SK-N-SH (cell line): ENCODE measurements around the gene CD274. TPM values are rescaled to one million over a fixed set of nuclear protein-coding genes. Genes with fewer than 3 reads are reported as not detected.

Experiments
- CTCF ChIA-PET: fragments of 300-600, 350-600 bp; formaldehyde crosslinking; extraction: SDS; loops from one replicate; lab custom pipeline; 2021; lab: Yijun Ruan, JAX
- POLR2A ChIA-PET: fragments of 350-600 bp; sonication (Branson Sonifier 250); formaldehyde crosslinking; extraction: SDS; loops from one replicate; lab custom pipeline; 2020; ENCODE audit warnings: antibody characterized with exemption, inconsistent platforms; lab: Yijun Ruan, JAX
- DNase-seq: peaks from one replicate; pipeline ENCODE4 v3.0.0; 2012
- H2AFZ ChIP-seq: fragments of 200-600 bp; sonication (generic); 2 replicates; pipeline ENCODE4 v1.8.1; 2016; ENCODE audit warnings: antibody characterized with exemption, mild to moderate bottlenecking, low read depth
- H3F3A ChIP-seq: fragments of 200-600 bp; sonication (generic); replicated peaks from 2 replicates; pipeline ENCODE3; 2016; ENCODE audit warnings: antibody characterized with exemption, mild to moderate bottlenecking; ENCODE audit not compliant: insufficient read depth
- H3K27ac ChIP-seq, 2 experiments: fragments of 200-500 bp in 1 of 2; fragments of 200-600 bp in 1 of 2; sonication (Bioruptor generic) in 1 of 2; sonication (generic), shearing (Covaris generic) in 1 of 2; 2 replicates each; pipeline versions ENCODE4 v1.5.1 to v1.6.1; 2014 to 2016; ENCODE audit warnings: low read depth in 2 of 2, inconsistent platforms in 1 of 2, low read length in 1 of 2, mild to moderate bottlenecking in 1 of 2, mixed read lengths in 1 of 2
- H3K27me3 ChIP-seq: fragments of 200-600 bp; sonication (generic), shearing (Covaris generic); 2 replicates; pipeline ENCODE4 v1.6.1; 2016; ENCODE audit warnings: mixed run types; ENCODE audit not compliant: insufficient read depth
- H3K36me3 ChIP-seq, 2 experiments: fragments of 200-500 bp in 1 of 2; fragments of 200-600 bp in 1 of 2; sonication (Bioruptor generic) in 1 of 2; sonication (generic) in 1 of 2; replicated peaks in 1 of 2; 2 replicates each; pipeline versions ENCODE3 to v1.5.1; 2014 to 2016; ENCODE audit warnings: low read length in 1 of 2, mild to moderate bottlenecking in 1 of 2; ENCODE audit not compliant: insufficient read depth in 2 of 2, control insufficient read depth in 1 of 2
- H3K4me1 ChIP-seq, 2 experiments: fragments of 200-500 bp in 1 of 2; fragments of 200-600 bp in 1 of 2; sonication (Bioruptor generic) in 1 of 2; sonication (generic), shearing (Covaris generic) in 1 of 2; 2 replicates each; pipeline versions ENCODE4 v1.5.1 to v1.6.1; 2014 to 2016; ENCODE audit warnings: low read depth in 1 of 2, low read length in 1 of 2, mixed run types in 1 of 2; ENCODE audit not compliant: insufficient read depth in 2 of 2, control insufficient read depth in 1 of 2
- H3K4me2 ChIP-seq: fragments of 200-600 bp; sonication (generic), shearing (Covaris generic); 2 replicates; pipeline ENCODE4 v1.6.1; 2017; ENCODE audit warnings: mixed run types
- H3K4me3 ChIP-seq, 2 experiments: fragments of 200-500 bp in 1 of 2; fragments of 200-600 bp in 1 of 2; sonication (Bioruptor generic) in 1 of 2; sonication (generic), shearing (Covaris generic) in 1 of 2; 2 replicates each; pipeline versions ENCODE4 v1.5.1 to v1.8.1; 2014 to 2016; ENCODE audit warnings: low read depth in 2 of 2, inconsistent platforms in 1 of 2, low read length in 1 of 2, mild to moderate bottlenecking in 1 of 2, mixed read lengths in 1 of 2, moderate library complexity in 1 of 2
- H3K79me2 ChIP-seq: fragments of 200-600 bp; sonication (generic); 2 replicates; pipeline ENCODE4 v1.8.1; 2017; ENCODE audit warnings: mild to moderate bottlenecking; ENCODE audit not compliant: insufficient read depth
- H3K9ac ChIP-seq: fragments of 200-600 bp; sonication (generic); 2 replicates; pipeline ENCODE4 v1.6.1; 2017; ENCODE audit warnings: mixed run types
- H3K9me2 ChIP-seq: fragments of 200-600 bp; sonication (generic); 2 replicates; pipeline ENCODE4 v1.6.1; 2017; ENCODE audit warnings: mixed run types
- H3K9me3 ChIP-seq: fragments of 200-600 bp; sonication (generic); 2 replicates; pipeline ENCODE4 v1.6.1; 2017; ENCODE audit warnings: mixed run types, mild to moderate bottlenecking, moderate library complexity
- H4K20me1 ChIP-seq: fragments of 200-600 bp; sonication (generic); 2 replicates; pipeline ENCODE4 v1.6.1; 2017; ENCODE audit warnings: mild to moderate bottlenecking, mixed run types; ENCODE audit not compliant: insufficient read depth
- ELF1 ChIP-seq: IDR thresholded peaks from 2 replicates; pipeline ENCODE4 v1.4.0; 2012
- EP300 ChIP-seq, 2 experiments: IDR thresholded peaks; 2 replicates each; pipeline versions ENCODE4 v1.4.0 to v1.6.1; 2012; ENCODE audit warnings: borderline replicate concordance in 1 of 2, low read depth in 1 of 2, low read length in 1 of 2
- EZH2phosphoT487 ChIP-seq: fragments of 200-600 bp; sonication (generic); IDR thresholded peaks from 2 replicates; pipeline ENCODE4 v1.6.1; 2017; ENCODE audit warnings: low read depth, mixed run types, mild to moderate bottlenecking, antibody characterized with exemption, moderate library complexity, borderline replicate concordance
- FOSL2 ChIP-seq: IDR thresholded peaks from 2 replicates; pipeline ENCODE4 v1.4.0; 2012; ENCODE audit warnings: low read depth, mild to moderate bottlenecking, moderate library complexity, borderline replicate concordance
- FOXM1 ChIP-seq: IDR thresholded peaks from 2 replicates; pipeline ENCODE4 v1.4.0; 2012; ENCODE audit warnings: low read depth, mild to moderate bottlenecking
- GATA2 ChIP-seq: sonication (generic); formaldehyde crosslinking; IDR thresholded peaks from 2 replicates; pipeline ENCODE4 v1.5.0; 2020; ENCODE audit warnings: mild to moderate bottlenecking, missing genetic modification reagents
- IRF3 ChIP-seq: fragments of 150-350 bp; IDR thresholded peaks from 2 replicates; pipeline ENCODE4 v1.6.1; 2016; ENCODE audit warnings: mild to moderate bottlenecking, low read depth, low read length
- JUND ChIP-seq: IDR thresholded peaks from 2 replicates; pipeline ENCODE4 v1.4.0; 2012
- MEF2A ChIP-seq: IDR thresholded peaks from 2 replicates; pipeline ENCODE4 v1.4.0; 2012; ENCODE audit warnings: low read depth, borderline replicate concordance
- MXI1 ChIP-seq: IDR thresholded peaks from 2 replicates; pipeline ENCODE4 v1.6.1; 2012; ENCODE audit warnings: mild to moderate bottlenecking, low read depth, low read length, improper control_type of control experiment
- PBX3 ChIP-seq: IDR thresholded peaks from 2 replicates; pipeline ENCODE4; 2012
- RAD21 ChIP-seq: IDR thresholded peaks from 2 replicates; pipeline ENCODE4 v1.6.1; 2012; ENCODE audit warnings: mild to moderate bottlenecking, low read length
- REST ChIP-seq: IDR thresholded peaks from 2 replicates; pipeline ENCODE4 v1.6.1; 2012; ENCODE audit warnings: mild to moderate bottlenecking, low read depth, low read length, moderate library complexity
- RFX5 ChIP-seq: IDR thresholded peaks from 2 replicates; pipeline ENCODE4 v1.6.1; 2012; ENCODE audit warnings: mild to moderate bottlenecking, improper control_type of control experiment, low read length
- RXRA ChIP-seq: IDR thresholded peaks from 2 replicates; pipeline ENCODE4 v1.4.0; 2012; ENCODE audit warnings: low read depth, mild to moderate bottlenecking, borderline replicate concordance
- SIN3A ChIP-seq: IDR thresholded peaks from 2 replicates; pipeline ENCODE4 v1.6.1; 2012; ENCODE audit warnings: low read depth, mild to moderate bottlenecking, low read length, moderate library complexity, borderline replicate concordance
- TCF12 ChIP-seq: IDR thresholded peaks from 2 replicates; pipeline ENCODE4 v1.4.0; 2012
- YY1 ChIP-seq: IDR thresholded peaks from 2 replicates; pipeline ENCODE4 v1.4.0; 2012; ENCODE audit warnings: low read depth, mild to moderate bottlenecking
- ZBTB33 ChIP-seq: IDR thresholded peaks from 2 replicates; pipeline ENCODE4 v1.4.0; 2012; ENCODE audit warnings: low read depth, borderline replicate concordance
- WGBS: methylation state at CpG from one replicate; pipeline ENCODE4 v1.1.6; 2017; ENCODE audit warnings: low lambda C conversion rate; 5-methylcytosine and 5-hydroxymethylcytosine counted together
- polyA plus RNA-seq, 3 experiments: library from polyadenylated mRNA; depleted of rRNA; stranded (reverse); fragments of >200 nt; gene quantifications; 2 replicates each; pipeline ENCODE4 v1.2.3, GENCODE V29; 2012
- TF ChIP-seq, protein P1 (sequence below): fragments of 200-600 bp; sonication (generic); IDR thresholded peaks from 2 replicates; pipeline ENCODE4 v1.6.1; 2017; ENCODE audit warnings: antibody characterized with exemption, mild to moderate bottlenecking, moderate library complexity

Gene CD274
- polyA plus RNA-seq, 1 of the 3 experiments (the other 2 are of a cell fraction) = 25.8 TPM

- TF ChIP-seq ZBTB33 (no peak), RXRA (no peak), SIN3A (no peak)
- TF ChIP-seq, all 33 proteins: peak for 0
These were observed 3.3 kb downstream of the CD274 start (continued) for GRCh38 chr9:5453673-5454072.

- Histone ChIP-seq H3K36me3 (peaks cover 26 to 43% of the 10 kb centered on the region in 2 experiments), H4K20me1 (no peaks in the 10 kb centered on the region), H3F3A (peaks cover 30% of the 10 kb centered on the region), H3K4me3 (peak overlapping the region in 1 of 2 experiments; percentile 27; a peak in 2 of 4 replicates), H3K4me2 (peak overlapping the region; percentile 40), H3K9me3 (no peaks in the 10 kb centered on the region), H3K9me2 (no peaks in the 10 kb centered on the region), H3K79me2 (peaks cover 99% of the 10 kb centered on the region), H3K27ac (peak overlapping the region; percentile 11 to 75; a peak in 3 of 4 replicates), H2AFZ (peak overlapping the region; percentile 1; the same call in 1 of the 2 replicates), H3K27me3 (no peaks in the 10 kb centered on the region), H3K9ac (peak overlapping the region; percentile 32; the same call in 1 of the 2 replicates), H3K4me1 (peaks cover 6% of the 10 kb centered on the region in 2 experiments)
- POLR2A ChIA-PET = no interaction called here
- CTCF ChIA-PET = no interaction called here
- WGBS = 6% methylated on average over 2 of the region's 2 CpGs
- DNase-seq = no peak
- TF ChIP-seq FOXM1 = no peak
- TF ChIP-seq, protein P1, sequence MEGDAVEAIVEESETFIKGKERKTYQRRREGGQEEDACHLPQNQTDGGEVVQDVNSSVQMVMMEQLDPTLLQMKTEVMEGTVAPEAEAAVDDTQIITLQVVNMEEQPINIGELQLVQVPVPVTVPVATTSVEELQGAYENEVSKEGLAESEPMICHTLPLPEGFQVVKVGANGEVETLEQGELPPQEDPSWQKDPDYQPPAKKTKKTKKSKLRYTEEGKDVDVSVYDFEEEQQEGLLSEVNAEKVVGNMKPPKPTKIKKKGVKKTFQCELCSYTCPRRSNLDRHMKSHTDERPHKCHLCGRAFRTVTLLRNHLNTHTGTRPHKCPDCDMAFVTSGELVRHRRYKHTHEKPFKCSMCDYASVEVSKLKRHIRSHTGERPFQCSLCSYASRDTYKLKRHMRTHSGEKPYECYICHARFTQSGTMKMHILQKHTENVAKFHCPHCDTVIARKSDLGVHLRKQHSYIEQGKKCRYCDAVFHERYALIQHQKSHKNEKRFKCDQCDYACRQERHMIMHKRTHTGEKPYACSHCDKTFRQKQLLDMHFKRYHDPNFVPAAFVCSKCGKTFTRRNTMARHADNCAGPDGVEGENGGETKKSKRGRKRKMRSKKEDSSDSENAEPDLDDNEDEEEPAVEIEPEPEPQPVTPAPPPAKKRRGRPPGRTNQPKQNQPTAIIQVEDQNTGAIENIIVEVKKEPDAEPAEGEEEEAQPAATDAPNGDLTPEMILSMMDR = no peak
- peak; percentile 71 for TF ChIP-seq PBX3
- TF ChIP-seq RFX5 = no peak
- TF ChIP-seq TCF12 = no peak; the same call in 1 of the 2 replicates
- no peak for TF ChIP-seq RAD21
- TF ChIP-seq YY1 = no peak
- no peak for TF ChIP-seq ZBTB33
- no peak for TF ChIP-seq IRF3
- peak; percentile 57 for TF ChIP-seq JUND
- no peak for TF ChIP-seq MXI1
- peak; percentile 81 for TF ChIP-seq FOSL2
- peak; percentile 57; the same call in 1 of the 2 replicates for TF ChIP-seq MEF2A
- peak; percentile 58; the same call in 1 of the 2 replicates for TF ChIP-seq ELF1
- TF ChIP-seq GATA2 = no peak
- no peak for TF ChIP-seq EZH2phosphoT487
- no peak for TF ChIP-seq REST
- peak in 1 of 2 experiments; percentile 46; a peak in 1 of 4 replicates for TF ChIP-seq EP300 (IDR thresholded peaks at IDR 0.05; ENCODE audit: borderline replicate concordance in 1 of 2, low read depth in 1 of 2, low read length in 1 of 2)
These were observed 4.8 kb downstream of the CD274 start for GRCh38 chr9:5455181-5455580.
